Esophagus muscularis mucosa (tissue), 4 donors: ENCODE data around the gene GAS2L1. TPM values are rescaled to one million over a fixed set of nuclear protein-coding genes. Genes with fewer than 3 reads are reported as not detected.
A peak's percentile ranks its signal among the peaks of the same experiment; 100 is the strongest.

Source experiments
- DNase-seq: peaks from one replicate; pipeline ENCODE4 v3.0.0-alpha.2; 2017; ENCODE audit errors: extremely low spot score
- H3K27ac ChIP-seq, 4 donors: fragments of 200-600 bp; sonication (generic); replicated peaks in 1 of 4; 1 replicate in 3 of 4; 2 replicates in 1 of 4; pipeline ENCODE4 v1.5.1; 2016 to 2019; ENCODE audit warnings: mild to moderate bottlenecking in 1 of 4
- H3K27me3 ChIP-seq, 4 donors: fragments of 200-600 bp; sonication (generic); one replicate each; pipeline versions ENCODE4 v1.5.1 to v1.6.0; 2016 to 2019
- H3K36me3 ChIP-seq, 4 donors: fragments of 200-600 bp; sonication (generic); one replicate each; pipeline ENCODE4 v1.5.1; 2016 to 2019
- H3K4me1 ChIP-seq, 4 donors: fragments of 200-600 bp; sonication (generic); one replicate each; pipeline ENCODE4 v1.5.1; 2016 to 2019
- H3K4me3 ChIP-seq, 4 donors: fragments of 200-600 bp; sonication (generic); 1 replicate in 2 of 4; 2 replicates in 2 of 4; pipeline ENCODE4 v1.5.1; 2016 to 2019; ENCODE audit warnings: mild to moderate bottlenecking in 4 of 4, moderate library complexity in 1 of 4
- H3K9me3 ChIP-seq, 4 donors: fragments of 200-600 bp; sonication (generic); 1 replicate in 3 of 4; 2 replicates in 1 of 4; pipeline ENCODE4 v1.5.1; 2016 to 2019
- EP300 ChIP-seq: sonication (generic); formaldehyde crosslinking; IDR thresholded peaks from one replicate; pipeline ENCODE4 v1.6.1; 2017; ENCODE audit warnings: antibody characterized with exemption
- POLR2A ChIP-seq: fragments of 450-650 bp; IDR thresholded peaks from one replicate; pipeline ENCODE4 v1.6.1; 2017; ENCODE audit warnings: antibody characterized with exemption, moderate library complexity, mild to moderate bottlenecking, low read depth
- POLR2AphosphoS5 ChIP-seq, 2 donors: sonication (generic); formaldehyde crosslinking; IDR thresholded peaks; one replicate each; pipeline ENCODE4 v1.6.1; 2017; ENCODE audit warnings: antibody characterized with exemption in 2 of 2
- WGBS: methylation state at CpG from one replicate; pipeline ENCODE4 v1.1.5; 2018; 5-methylcytosine and 5-hydroxymethylcytosine counted together
- intact Hi-C: fragments of 100-400 bp; cut with DNase I; formaldehyde crosslinking; loops from one replicate; pipeline ENCODE4 v1.15.1; 2023
- total RNA-seq, 4 donors: library from RNA; depleted of rRNA; stranded (reverse); fragments of >200 nt; gene quantifications; one replicate each; pipeline versions ENCODE4 v1.1.0 to v1.2.1, GENCODE V29; 2016
- TF ChIP-seq, protein P1 (sequence below), 3 experiments: fragments of 200-600 bp in 2 of 3; fragments of 450-650 bp in 1 of 3; sonication (generic) in 2 of 3; IDR thresholded peaks; one replicate each; pipeline ENCODE4 v1.5.1; 2017 to 2019; ENCODE audit warnings: antibody characterized with exemption in 3 of 3, mild to moderate bottlenecking in 2 of 3, moderate library complexity in 1 of 3

The GAS2L1 gene
- total RNA-seq, 4 donors from 2014 or later: 25.8 to 63.9 (median 38.8) TPM

- peak overlapping the region; percentile 18 to 100 (median 63) for H3K27ac ChIP-seq
- no peak for DNase-seq
- intact Hi-C loops: no loop called here
- no peaks in the 10 kb centered on the region for H3K27me3 ChIP-seq
- H3K9me3 ChIP-seq: no peaks in the 10 kb centered on the region
- no peak for TF ChIP-seq POLR2AphosphoS5 (IDR thresholded peaks at IDR 0.05)
- TF ChIP-seq POLR2A: no peak
- no peak for TF ChIP-seq EP300
- TF ChIP-seq, protein P1, sequence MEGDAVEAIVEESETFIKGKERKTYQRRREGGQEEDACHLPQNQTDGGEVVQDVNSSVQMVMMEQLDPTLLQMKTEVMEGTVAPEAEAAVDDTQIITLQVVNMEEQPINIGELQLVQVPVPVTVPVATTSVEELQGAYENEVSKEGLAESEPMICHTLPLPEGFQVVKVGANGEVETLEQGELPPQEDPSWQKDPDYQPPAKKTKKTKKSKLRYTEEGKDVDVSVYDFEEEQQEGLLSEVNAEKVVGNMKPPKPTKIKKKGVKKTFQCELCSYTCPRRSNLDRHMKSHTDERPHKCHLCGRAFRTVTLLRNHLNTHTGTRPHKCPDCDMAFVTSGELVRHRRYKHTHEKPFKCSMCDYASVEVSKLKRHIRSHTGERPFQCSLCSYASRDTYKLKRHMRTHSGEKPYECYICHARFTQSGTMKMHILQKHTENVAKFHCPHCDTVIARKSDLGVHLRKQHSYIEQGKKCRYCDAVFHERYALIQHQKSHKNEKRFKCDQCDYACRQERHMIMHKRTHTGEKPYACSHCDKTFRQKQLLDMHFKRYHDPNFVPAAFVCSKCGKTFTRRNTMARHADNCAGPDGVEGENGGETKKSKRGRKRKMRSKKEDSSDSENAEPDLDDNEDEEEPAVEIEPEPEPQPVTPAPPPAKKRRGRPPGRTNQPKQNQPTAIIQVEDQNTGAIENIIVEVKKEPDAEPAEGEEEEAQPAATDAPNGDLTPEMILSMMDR (IDR thresholded peaks at IDR 0.05): no peak
- peaks cover 4 to 44% (median 38%) of the 10 kb centered on the region in 4 donors for H3K36me3 ChIP-seq
- WGBS: 21% methylated on average over 9 of the region's 9 CpGs
- H3K4me3 ChIP-seq: peak overlapping the region; percentile 73 to 99 (median 90)
- peaks cover 64 to 86% (median 81%) of the 10 kb centered on the region in 4 donors for H3K4me1 ChIP-seq
These were observed 35.8 kb upstream of the GAS2L1 start for GRCh38 chr22:29270475-29271271.

GRCh38 chr22:29272624-29273023 is 33.8 kb upstream of the GAS2L1 start:
- H3K27ac ChIP-seq: no peak overlapping the region
- H3K4me3 ChIP-seq: no peak overlapping the region
- H3K36me3 ChIP-seq: peaks cover 14 to 61% (median 49%) of the 10 kb centered on the region in 4 donors
- no peaks in the 10 kb centered on the region for H3K9me3 ChIP-seq
- WGBS: 67% methylated on average over 2 of the region's 2 CpGs
- DNase-seq: no peak
- H3K4me1 ChIP-seq: peaks cover 56 to 86% (median 82%) of the 10 kb centered on the region in 4 donors
- no peaks in the 10 kb centered on the region for H3K27me3 ChIP-seq
- TF ChIP-seq POLR2A (no peak), POLR2AphosphoS5 (IDR thresholded peaks at IDR 0.05) (no peak), EP300 (no peak)
- TF ChIP-seq, protein P1 (IDR thresholded peaks at IDR 0.05): no peak
- intact Hi-C loops: no loop called here

DNA sequence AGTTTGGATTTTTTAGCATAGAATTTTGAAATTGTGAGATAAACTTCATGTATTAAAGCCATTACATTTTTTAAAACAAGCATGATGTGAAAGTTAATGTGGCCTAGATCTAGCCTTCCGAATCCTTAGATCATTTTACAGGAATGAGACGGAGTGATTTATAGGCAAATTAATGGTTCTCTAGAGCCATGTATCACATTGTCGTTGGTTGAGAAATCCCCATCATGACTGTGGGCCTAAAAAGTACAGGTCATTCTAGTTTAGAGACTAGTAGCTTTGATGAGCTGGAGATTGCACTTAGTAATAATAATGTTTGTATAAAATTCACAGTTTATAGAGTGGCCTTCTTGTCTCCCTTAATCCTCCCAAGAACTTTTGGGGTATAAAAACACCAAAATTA is 31.3 kb upstream of the GAS2L1 start:
- no peak for TF ChIP-seq EP300
- no peak for TF ChIP-seq POLR2AphosphoS5 (IDR thresholded peaks at IDR 0.05)
- TF ChIP-seq, protein P1 (IDR thresholded peaks at IDR 0.05): no peak
- TF ChIP-seq POLR2A: no peak
- intact Hi-C loops: no loop called here
- Histone ChIP-seq H3K9me3 (no peaks in the 10 kb centered on the region), H3K27ac (no peak overlapping the region), H3K36me3 (peaks cover 38 to 87% (median 75%) of the 10 kb centered on the region in 4 donors), H3K4me1 (peaks cover 49 to 86% (median 73%) of the 10 kb centered on the region in 4 donors), H3K27me3 (no peaks in the 10 kb centered on the region), H3K4me3 (no peak overlapping the region)
- no peak for DNase-seq
- WGBS: 61% methylated on average over 3 of the region's 3 CpGs

- Histone ChIP-seq H3K4me3 (no peak overlapping the region), H3K27ac (no peak overlapping the region), H3K4me1 (peaks cover 42 to 78% (median 67%) of the 10 kb centered on the region in 4 donors), H3K27me3 (no peaks in the 10 kb centered on the region), H3K36me3 (peaks cover 46 to 91% (median 82%) of the 10 kb centered on the region in 4 donors), H3K9me3 (no peaks in the 10 kb centered on the region)
- TF ChIP-seq POLR2AphosphoS5 (IDR thresholded peaks at IDR 0.05): no peak
- TF ChIP-seq, protein P1 (IDR thresholded peaks at IDR 0.05): no peak
- DNase-seq: no peak
- 61% methylated on average over 3 of the region's 3 CpGs for WGBS
- intact Hi-C loops: no loop called here
These were observed 30.5 kb upstream of the GAS2L1 start for GRCh38 chr22:29275819-29276565.
